ENCODE data around the gene EFCAB12. TPM values are rescaled to one million over a fixed set of nuclear protein-coding genes. Genes with fewer than 3 reads are reported as not detected.
"Not testable (repeated sequence)": the region's sequence is repeated elsewhere in the genome, so short reads cannot be mapped to it uniquely, and the experiment has no call there.

EFCAB12 gene
- total RNA-seq, 1 donor from 2014 or later, result 0.63 TPM

- Mint-ChIP-seq H3K27ac (no peak overlapping the region), H3K4me3 (no peak overlapping the region), H3K4me1 (peaks cover 14% of the 10 kb centered on the region), H3K36me3 (ENCODE audit: low read depth) (peaks cover 3% of the 10 kb centered on the region), H3K9me3 (no peaks in the 10 kb centered on the region), H3K27me3 (peaks cover 3% of the 10 kb centered on the region)
- intact Hi-C loops (cut with micrococcal nuclease), result no loop called here
- DNase-seq, result no peak
Observed at GRCh38 chr3:129422897-129423296, 5.5 kb downstream of the EFCAB12 start.

- Mint-ChIP-seq H3K36me3 (ENCODE audit: low read depth) (no peaks in the 10 kb centered on the region), H3K4me1 (peaks cover 8% of the 10 kb centered on the region)
- intact Hi-C loops (cut with micrococcal nuclease), result no loop called here
Observed at GRCh38 chr3:129421988-129422745, 6.3 kb downstream of the EFCAB12 start.

GRCh38 chr3:129421236-129421883 is 7.1 kb downstream of the EFCAB12 start:
- Mint-ChIP-seq H3K4me1 (peaks cover 8% of the 10 kb centered on the region), H3K36me3 (ENCODE audit: low read depth) (no peaks in the 10 kb centered on the region), H3K9me3 (no peaks in the 10 kb centered on the region), H3K4me3 (no peak overlapping the region), H3K27me3 (no peaks in the 10 kb centered on the region), H3K27ac (no peak overlapping the region)
- no peak for DNase-seq
- intact Hi-C loops (cut with micrococcal nuclease), result no loop called here

More at GRCh38 chr3:129421988-129422745, 6.3 kb downstream of the EFCAB12 start:
- Mint-ChIP-seq H3K27ac (no peak overlapping the region), H3K4me3 (no peak overlapping the region), H3K27me3 (no peaks in the 10 kb centered on the region), H3K9me3 (no peaks in the 10 kb centered on the region)
- no peak for DNase-seq

- Mint-ChIP-seq H3K4me1 (peaks cover 5% of the 10 kb centered on the region), H3K36me3 (ENCODE audit: low read depth) (no peaks in the 10 kb centered on the region), H3K4me3 (no peak overlapping the region), H3K27me3 (no peaks in the 10 kb centered on the region), H3K27ac (no peak overlapping the region), H3K9me3 (no peaks in the 10 kb centered on the region)
- no peak for DNase-seq
- intact Hi-C loops (cut with micrococcal nuclease), result no loop called here
Observed at GRCh38 chr3:129419476-129419875, 9.0 kb downstream of the EFCAB12 start.

- Mint-ChIP-seq H3K9me3 (no peaks in the 10 kb centered on the region), H3K27ac (no peak overlapping the region), H3K36me3 (ENCODE audit: low read depth) (no peaks in the 10 kb centered on the region), H3K27me3 (no peaks in the 10 kb centered on the region), H3K4me1 (no peaks in the 10 kb centered on the region), H3K4me3 (no peak overlapping the region)
- no peak for DNase-seq
- intact Hi-C loops (cut with micrococcal nuclease), result no loop called here
Observed at GRCh38 chr3:129418041-129418973, 10.1 kb downstream of the EFCAB12 start.

- intact Hi-C loops (cut with micrococcal nuclease), result no loop called here
- H3K4me3 Mint-ChIP-seq, result no peak overlapping the region
- H3K9me3 Mint-ChIP-seq, result no peaks in the 10 kb centered on the region
- no peaks in the 10 kb centered on the region for H3K36me3 Mint-ChIP-seq (ENCODE audit: low read depth)
- no peak overlapping the region for H3K27ac Mint-ChIP-seq
- no peak for DNase-seq
- H3K4me1 Mint-ChIP-seq, result no peaks in the 10 kb centered on the region
- peaks cover 4% of the 10 kb centered on the region for H3K27me3 Mint-ChIP-seq
Observed at GRCh38 chr3:129417326-129417725, 11.1 kb downstream of the EFCAB12 start.

- Mint-ChIP-seq H3K4me3 (no peak overlapping the region), H3K4me1 (no peaks in the 10 kb centered on the region)
Observed at GRCh38 chr3:129416415-129416814, 12.0 kb downstream of the EFCAB12 start.

GRCh38 chr3:129415830-129416229 is 12.6 kb downstream of the EFCAB12 start:
- Mint-ChIP-seq H3K4me3 (no peak overlapping the region), H3K27ac (no peak overlapping the region), H3K4me1 (no peaks in the 10 kb centered on the region), H3K27me3 (peaks cover 4% of the 10 kb centered on the region), H3K36me3 (ENCODE audit: low read depth) (no peaks in the 10 kb centered on the region), H3K9me3 (no peaks in the 10 kb centered on the region)
- intact Hi-C loops (cut with micrococcal nuclease), result no loop called here
- no peak for DNase-seq

More at GRCh38 chr3:129416415-129416814, 12.0 kb downstream of the EFCAB12 start:
- intact Hi-C loops (cut with micrococcal nuclease), result no loop called here
- Mint-ChIP-seq H3K36me3 (ENCODE audit: low read depth) (no peaks in the 10 kb centered on the region), H3K27ac (no peak overlapping the region), H3K9me3 (no peaks in the 10 kb centered on the region), H3K27me3 (peaks cover 4% of the 10 kb centered on the region)
- DNase-seq, result no peak

GRCh38 chr3:129415378-129415777 is 13.1 kb downstream of the EFCAB12 start:
- no peak for DNase-seq
- Mint-ChIP-seq H3K27me3 (peaks cover 4% of the 10 kb centered on the region), H3K9me3 (no peaks in the 10 kb centered on the region), H3K4me1 (no peaks in the 10 kb centered on the region), H3K36me3 (ENCODE audit: low read depth) (no peaks in the 10 kb centered on the region), H3K27ac (no peak overlapping the region), H3K4me3 (no peak overlapping the region)
- intact Hi-C loops (cut with micrococcal nuclease), result no loop called here

- H3K4me3 Mint-ChIP-seq, result no peak overlapping the region
- H3K36me3 Mint-ChIP-seq (ENCODE audit: low read depth), result no peaks in the 10 kb centered on the region
- H3K27ac Mint-ChIP-seq, result no peak overlapping the region
- H3K4me1 Mint-ChIP-seq, result no peaks in the 10 kb centered on the region
- no peaks in the 10 kb centered on the region for H3K9me3 Mint-ChIP-seq
- DNase-seq, result no peak
- intact Hi-C loops (cut with micrococcal nuclease), result no loop called here
- H3K27me3 Mint-ChIP-seq, result peaks cover 4% of the 10 kb centered on the region
Observed at GRCh38 chr3:129413687-129414506, 14.5 kb downstream of the EFCAB12 start.

- H3K27ac Mint-ChIP-seq; H3K9me3 Mint-ChIP-seq; H3K27me3 Mint-ChIP-seq; H3K36me3 Mint-ChIP-seq (ENCODE audit: low read depth); H3K4me1 Mint-ChIP-seq; intact Hi-C loops (cut with micrococcal nuclease); H3K4me3 Mint-ChIP-seq; DNase-seq: not testable (repeated sequence)
Observed at GRCh38 chr3:129413238-129413637, 15.2 kb downstream of the EFCAB12 start.

GRCh38 chr3:129412542-129413198 is 15.8 kb downstream of the EFCAB12 start:
- intact Hi-C loops (cut with micrococcal nuclease), result no loop called here
- H3K4me3 Mint-ChIP-seq, result no peak overlapping the region
- no peaks in the 10 kb centered on the region for H3K9me3 Mint-ChIP-seq
- H3K4me1 Mint-ChIP-seq, result no peaks in the 10 kb centered on the region
- no peaks in the 10 kb centered on the region for H3K36me3 Mint-ChIP-seq (ENCODE audit: low read depth)
- DNase-seq, result no peak
- H3K27ac Mint-ChIP-seq, result no peak overlapping the region
- H3K27me3 Mint-ChIP-seq, result peaks cover 4% of the 10 kb centered on the region

- Mint-ChIP-seq H3K9me3 (no peaks in the 10 kb centered on the region), H3K36me3 (ENCODE audit: low read depth) (no peaks in the 10 kb centered on the region), H3K27me3 (peaks cover 4% of the 10 kb centered on the region), H3K27ac (no peak overlapping the region), H3K4me1 (no peaks in the 10 kb centered on the region), H3K4me3 (no peak overlapping the region)
- intact Hi-C loops (cut with micrococcal nuclease), result no loop called here
- DNase-seq, result no peak
Observed at GRCh38 chr3:129410971-129411370, 17.5 kb downstream of the EFCAB12 start.

Measured in activated CD4-positive, alpha-beta T cell treated with anti-CD3 and anti-CD28 coated beads, Interleukin-2, amount 10 ng/mL, durations not matched to agents 24 days and 14 days (primary cell).